ENCODE results near the gene RTN4R.
"Not testable (repeated sequence)": the region's sequence is repeated elsewhere in the genome, so short reads cannot be mapped to it uniquely, and the experiment has no call there.

RTN4R gene

DNA sequence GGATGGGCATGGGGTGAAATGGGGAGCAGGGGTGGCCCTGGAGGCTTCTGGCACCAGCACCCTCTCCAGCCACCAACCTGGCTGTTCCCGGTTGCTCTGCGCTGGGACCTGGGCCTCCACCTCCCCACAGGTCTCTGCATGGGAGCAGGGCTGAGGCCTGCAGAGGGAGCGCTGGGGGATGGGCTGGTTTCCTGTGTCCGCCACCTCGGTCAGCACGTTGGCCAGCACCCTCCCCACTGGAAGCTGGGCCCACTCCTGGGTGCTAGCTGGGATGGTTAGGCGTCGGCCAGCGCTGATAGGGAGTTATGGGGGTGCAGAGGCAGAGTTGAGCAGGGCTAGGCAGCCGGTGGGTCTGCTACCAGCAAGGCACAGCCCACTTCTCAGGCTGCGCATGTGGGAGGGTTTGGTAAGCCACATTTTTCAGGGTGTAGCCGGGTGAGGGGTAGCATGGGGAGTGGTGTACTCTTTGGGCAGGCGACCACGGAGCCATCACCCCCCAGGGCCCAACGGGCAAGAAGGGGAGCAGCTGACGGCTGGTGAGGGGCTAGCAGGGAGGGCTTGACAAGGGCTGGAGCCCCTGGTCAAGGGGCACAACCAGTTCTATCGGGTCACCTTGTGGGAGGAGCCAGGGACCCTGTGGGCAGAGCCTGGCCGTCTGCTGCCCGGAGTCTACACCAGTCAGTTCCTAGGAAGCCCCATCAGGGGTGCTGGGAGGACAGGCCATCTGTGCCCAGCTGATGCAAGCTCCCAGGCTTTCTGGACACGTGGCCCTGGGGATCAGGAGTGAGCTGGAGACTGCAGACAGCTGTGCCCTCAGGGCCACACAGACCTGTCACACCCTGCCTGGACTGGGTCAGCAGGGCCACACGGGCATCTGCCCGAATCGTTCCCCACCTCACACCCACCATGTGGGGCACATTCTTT lies 2.3 kb upstream of the RTN4R start:
- DNase-seq = not testable (repeated sequence)

DNA sequence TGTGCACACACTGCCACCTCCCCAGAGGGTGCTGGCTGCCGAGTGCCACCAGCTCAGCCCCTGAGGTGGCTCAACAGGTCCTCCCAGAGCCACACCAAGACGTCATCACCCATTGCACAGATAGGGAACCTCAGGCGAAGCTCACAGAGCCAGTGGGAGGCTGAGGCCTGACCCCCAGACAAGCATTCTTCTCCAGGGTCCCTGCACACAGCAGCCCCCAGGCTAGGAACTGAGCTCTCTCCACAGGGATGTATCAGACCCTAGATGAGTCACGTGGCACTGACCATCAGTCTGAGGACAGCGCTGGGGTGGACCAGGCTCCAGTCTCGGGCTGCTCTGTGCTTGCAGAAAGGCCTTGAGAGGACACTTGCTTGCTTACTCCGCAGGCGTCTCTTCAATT lies 1.6 kb upstream of the RTN4R start:
- DNase-seq = not testable (repeated sequence)

DNA sequence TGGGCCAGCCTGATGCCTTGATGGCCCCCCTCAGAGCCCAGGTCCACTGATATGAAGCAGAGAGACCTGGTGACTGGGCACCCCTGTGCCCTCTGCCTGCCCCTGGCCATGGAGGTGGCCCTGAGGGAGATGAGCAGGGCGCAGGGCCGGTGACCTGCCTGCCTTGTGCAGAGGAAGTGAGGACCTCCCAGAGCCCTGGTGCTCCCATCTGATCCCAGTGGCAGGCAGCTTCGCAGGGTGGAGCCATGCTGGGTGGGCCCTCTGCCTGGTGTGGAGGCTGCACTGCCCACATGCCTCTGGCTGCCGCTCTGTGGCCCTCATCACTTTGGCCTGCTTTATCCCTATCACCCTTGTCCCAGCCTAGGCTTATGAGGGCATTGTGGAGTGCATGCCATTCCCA lies 1.1 kb upstream of the RTN4R start:
- DNase-seq = not testable (repeated sequence)

DNA sequence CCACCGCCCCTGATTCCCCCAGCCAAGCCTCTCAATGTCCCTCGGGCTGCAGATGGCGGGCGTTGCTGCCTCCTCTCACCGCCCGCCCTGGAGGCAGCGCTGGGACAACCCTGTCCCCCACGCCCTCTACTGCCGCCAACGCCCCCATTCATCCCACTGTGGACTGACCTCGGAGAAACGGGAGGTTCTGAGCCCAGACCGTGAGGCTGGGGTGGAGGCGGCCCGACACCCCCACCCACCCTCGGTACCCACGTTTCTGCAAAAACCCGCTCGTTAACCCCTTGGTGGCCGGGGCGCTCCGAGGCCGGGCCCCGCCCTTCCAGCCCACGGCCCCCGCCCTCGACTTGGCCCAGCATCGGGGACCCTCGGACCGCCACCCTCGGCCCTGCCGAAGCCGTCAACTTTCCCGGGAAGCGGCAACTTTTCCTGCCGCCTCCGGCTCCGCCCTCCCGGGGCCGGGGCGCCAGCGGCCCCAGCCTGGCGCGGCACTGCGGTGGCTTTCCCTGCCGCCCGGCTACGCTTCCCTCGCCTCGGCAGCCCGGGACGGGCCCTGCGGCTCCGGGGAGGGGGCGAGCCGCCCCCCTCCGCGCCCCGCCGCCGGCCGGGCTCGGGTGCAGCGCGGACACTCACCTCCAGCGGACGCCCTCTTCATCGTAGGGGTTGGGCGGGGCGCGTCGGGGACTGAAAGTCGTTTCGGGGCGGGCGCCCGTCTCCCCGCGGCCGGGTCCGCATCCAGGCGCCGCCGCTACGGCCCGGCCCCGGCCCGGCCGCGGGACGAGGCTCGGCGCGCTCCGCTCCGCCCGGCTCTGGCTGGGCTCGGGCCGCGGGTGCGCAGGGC lies 458 bp downstream of the RTN4R start:
- peak in 1 of 2 experiments; percentile 4 for DNase-seq

GRCh38 chr22:20266667-20267440 lies 1.3 kb downstream of the RTN4R start:
- DNase-seq = not testable (repeated sequence)

DNA sequence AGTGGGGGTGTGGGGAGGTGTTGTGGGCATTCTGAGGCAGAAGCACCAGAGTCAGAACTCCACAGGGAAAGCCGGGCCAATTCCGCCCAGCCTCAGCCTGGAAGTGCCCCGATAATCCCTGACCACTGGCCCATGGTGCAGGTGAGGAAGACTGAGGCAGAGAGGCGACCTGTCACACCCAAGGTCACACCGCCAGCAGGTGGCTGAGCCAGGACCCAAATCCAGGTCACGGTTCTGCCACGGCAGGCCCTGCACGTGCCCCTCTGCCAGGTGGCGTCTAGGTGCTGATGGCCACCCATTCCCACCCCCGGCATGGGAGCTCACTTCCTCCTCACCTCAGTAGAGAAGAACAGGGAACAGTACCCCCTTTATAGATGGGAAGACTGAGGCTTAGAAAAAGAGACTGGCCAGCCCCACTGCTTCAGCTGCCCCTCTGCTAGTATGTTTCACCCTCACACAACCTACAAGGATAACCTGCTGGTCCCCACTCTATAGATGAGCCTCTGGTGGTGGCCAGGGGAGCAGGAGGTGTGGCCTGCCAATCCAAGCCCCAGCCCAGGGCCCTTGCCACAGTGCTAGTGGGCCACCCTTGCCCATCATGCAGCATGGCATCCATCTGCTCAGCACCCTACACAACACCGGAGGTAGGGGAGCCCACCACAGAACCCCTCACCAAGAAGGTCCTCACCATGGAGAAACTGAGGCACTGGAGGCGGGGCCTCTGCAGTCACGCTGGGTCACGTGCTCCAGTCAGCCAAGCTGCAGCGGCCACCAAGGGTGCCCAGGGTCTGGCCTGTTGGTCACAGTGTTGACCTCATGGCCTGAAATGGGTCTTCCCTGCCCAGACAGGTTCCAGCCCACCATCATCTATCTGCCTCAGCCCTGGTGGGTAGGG lies 2.1 kb downstream of the RTN4R start:
- DNase-seq = not testable (repeated sequence)

GRCh38 chr22:20264614-20265452 lies 3.3 kb downstream of the RTN4R start:
- DNase-seq = no peak

GRCh38 chr22:20263404-20264281 lies 4.5 kb downstream of the RTN4R start:
- DNase-seq = not testable (repeated sequence)

- DNase-seq = no peak
Measured at GRCh38 chr22:20262582-20263147, 5.5 kb downstream of the RTN4R start.

- no peak for DNase-seq
Measured at GRCh38 chr22:20261848-20262581, 6.1 kb downstream of the RTN4R start.

- no peak for DNase-seq
Measured at GRCh38 chr22:20260071-20260765, 7.9 kb downstream of the RTN4R start.

- no peak for DNase-seq
Measured at GRCh38 chr22:20259327-20259688, 8.8 kb downstream of the RTN4R start.

DNA sequence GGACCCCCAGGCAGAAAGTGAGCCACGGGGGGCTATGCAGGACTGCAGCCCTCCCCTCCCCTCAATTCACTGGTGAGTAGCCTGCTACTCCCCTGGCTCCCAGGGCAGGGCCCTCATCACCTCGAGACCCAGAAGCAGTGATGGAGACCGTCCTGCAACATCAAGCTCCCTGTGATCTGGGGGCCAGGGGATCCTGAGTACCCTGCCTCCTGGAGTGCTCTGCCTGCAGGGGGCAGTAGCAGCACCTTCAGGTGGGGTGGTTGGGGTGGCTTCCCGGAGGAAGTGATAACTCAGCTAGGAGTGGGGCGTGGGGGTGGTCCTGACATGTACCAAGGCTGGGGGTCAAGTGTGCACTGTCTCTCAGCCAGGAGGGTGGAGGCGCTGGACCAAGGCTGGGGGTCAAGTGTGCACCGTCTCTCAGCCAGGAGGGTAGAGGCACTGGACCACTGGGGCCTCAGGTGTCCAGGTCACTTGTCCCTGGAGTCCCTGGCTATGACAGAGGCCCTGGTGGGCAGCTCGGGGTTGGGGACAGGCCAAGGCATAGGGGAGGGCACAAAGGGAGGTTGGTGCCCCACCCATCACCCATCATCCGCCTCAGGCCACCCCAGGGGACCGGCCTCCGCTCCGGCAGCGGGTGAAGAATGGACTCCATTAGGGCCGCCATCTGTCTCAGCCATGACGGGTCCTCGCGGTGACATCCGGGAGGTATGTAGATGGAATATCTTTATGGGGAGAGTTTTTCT lies 9.4 kb downstream of the RTN4R start:
- DNase-seq = no peak

DNA sequence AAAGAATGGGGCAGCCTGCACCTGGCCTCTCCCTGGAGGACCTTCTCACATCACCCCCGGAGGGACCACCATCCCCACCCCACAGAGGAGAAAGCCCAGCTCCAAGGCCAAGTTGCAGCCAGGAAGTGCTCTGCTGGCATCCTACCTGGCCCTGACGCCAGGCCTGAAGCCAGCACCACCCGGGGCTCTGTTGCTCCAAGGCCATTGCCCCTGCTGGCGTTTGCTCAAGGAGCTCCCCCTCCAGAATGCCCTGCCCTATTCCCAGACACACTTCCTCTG lies 10.2 kb downstream of the RTN4R start:
- no peak for DNase-seq

- no peak for DNase-seq
Measured at GRCh38 chr22:20257212-20258020, 10.7 kb downstream of the RTN4R start.

GRCh38 chr22:20256551-20257211 lies 11.4 kb downstream of the RTN4R start:
- no peak for DNase-seq

Measured in SW 1271 (cell line).